ENCODE measurements around the gene FRMD7. TPM values are rescaled to one million over a fixed set of nuclear protein-coding genes. Genes with fewer than 3 reads are reported as not detected.
"Not testable (repeated sequence)": the region's sequence is repeated elsewhere in the genome, so short reads cannot be mapped to it uniquely, and the experiment has no call there.

FRMD7 gene
- polyA plus RNA-seq, 1 donor from 2014 or later, result 0.54 TPM

GRCh38 chrX:132101206-132101605 is 26.6 kb downstream of the FRMD7 start:
- no peak overlapping the region for H2AFZ ChIP-seq (ENCODE audit: low read depth, low read length)
- H3K9me2 ChIP-seq (ENCODE audit: insufficient read depth, low read length), result no peaks in the 10 kb centered on the region
- H3K27me3 ChIP-seq (ENCODE audit: insufficient read depth, low read depth, low read length), result no peaks in the 10 kb centered on the region
- no peak overlapping the region for H3K9ac ChIP-seq (ENCODE audit: low read length)
- H3K27ac ChIP-seq (ENCODE audit: low read length), result no peak overlapping the region
- TF ChIP-seq EZH2 (IDR thresholded peaks at IDR 0.05; ENCODE audit: borderline replicate concordance, insufficient read depth, low read length, poor library complexity, severe bottlenecking) (no peak), TAF1 (IDR thresholded peaks at IDR 0.05; ENCODE audit: low read depth) (no peak), MXI1 (conservative IDR thresholded peaks at IDR 0.05; ENCODE audit: poor library complexity, severe bottlenecking) (no peak), EP300 (conservative IDR thresholded peaks at IDR 0.05; ENCODE audit: poor library complexity, severe bottlenecking) (no peak), SMC3 (conservative IDR thresholded peaks at IDR 0.05; ENCODE audit: poor library complexity) (no peak), POLR2AphosphoS5 (IDR thresholded peaks at IDR 0.05) (no peak), CTCF (IDR thresholded peaks at IDR 0.05; ENCODE audit: poor library complexity, severe bottlenecking) (no peak), RAD21 (conservative IDR thresholded peaks at IDR 0.05) (no peak)
- TF ChIP-seq, protein P1, sequence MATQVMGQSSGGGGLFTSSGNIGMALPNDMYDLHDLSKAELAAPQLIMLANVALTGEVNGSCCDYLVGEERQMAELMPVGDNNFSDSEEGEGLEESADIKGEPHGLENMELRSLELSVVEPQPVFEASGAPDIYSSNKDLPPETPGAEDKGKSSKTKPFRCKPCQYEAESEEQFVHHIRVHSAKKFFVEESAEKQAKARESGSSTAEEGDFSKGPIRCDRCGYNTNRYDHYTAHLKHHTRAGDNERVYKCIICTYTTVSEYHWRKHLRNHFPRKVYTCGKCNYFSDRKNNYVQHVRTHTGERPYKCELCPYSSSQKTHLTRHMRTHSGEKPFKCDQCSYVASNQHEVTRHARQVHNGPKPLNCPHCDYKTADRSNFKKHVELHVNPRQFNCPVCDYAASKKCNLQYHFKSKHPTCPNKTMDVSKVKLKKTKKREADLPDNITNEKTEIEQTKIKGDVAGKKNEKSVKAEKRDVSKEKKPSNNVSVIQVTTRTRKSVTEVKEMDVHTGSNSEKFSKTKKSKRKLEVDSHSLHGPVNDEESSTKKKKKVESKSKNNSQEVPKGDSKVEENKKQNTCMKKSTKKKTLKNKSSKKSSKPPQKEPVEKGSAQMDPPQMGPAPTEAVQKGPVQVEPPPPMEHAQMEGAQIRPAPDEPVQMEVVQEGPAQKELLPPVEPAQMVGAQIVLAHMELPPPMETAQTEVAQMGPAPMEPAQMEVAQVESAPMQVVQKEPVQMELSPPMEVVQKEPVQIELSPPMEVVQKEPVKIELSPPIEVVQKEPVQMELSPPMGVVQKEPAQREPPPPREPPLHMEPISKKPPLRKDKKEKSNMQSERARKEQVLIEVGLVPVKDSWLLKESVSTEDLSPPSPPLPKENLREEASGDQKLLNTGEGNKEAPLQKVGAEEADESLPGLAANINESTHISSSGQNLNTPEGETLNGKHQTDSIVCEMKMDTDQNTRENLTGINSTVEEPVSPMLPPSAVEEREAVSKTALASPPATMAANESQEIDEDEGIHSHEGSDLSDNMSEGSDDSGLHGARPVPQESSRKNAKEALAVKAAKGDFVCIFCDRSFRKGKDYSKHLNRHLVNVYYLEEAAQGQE (IDR thresholded peaks at IDR 0.05; ENCODE audit: borderline replicate concordance), result no peak
- H3F3A ChIP-seq (ENCODE audit: insufficient read depth, low read length, poor library complexity, severe bottlenecking), result no peaks in the 10 kb centered on the region
- no peaks in the 10 kb centered on the region for H3K79me2 ChIP-seq (replicated peaks; ENCODE audit: insufficient read depth, low read length)
- no peaks in the 10 kb centered on the region for H3K9me3 ChIP-seq (ENCODE audit: low read length)
- H3K4me2 ChIP-seq (ENCODE audit: low read length), result no peak overlapping the region
- H3K4me3 ChIP-seq (ENCODE audit: low read length), result no peak overlapping the region
- no peaks in the 10 kb centered on the region for H4K20me1 ChIP-seq (ENCODE audit: insufficient read depth)
- no peaks in the 10 kb centered on the region for H3K36me3 ChIP-seq (ENCODE audit: insufficient read depth, low read length)

GRCh38 chrX:132098704-132099103 is 29.1 kb downstream of the FRMD7 start:
- H3K9me3 ChIP-seq (ENCODE audit: low read length); H4K20me1 ChIP-seq (ENCODE audit: insufficient read depth); H3K4me3 ChIP-seq (ENCODE audit: low read length); H3K27ac ChIP-seq (ENCODE audit: low read length); H3K27me3 ChIP-seq (ENCODE audit: insufficient read depth, low read depth, low read length); H3K9me2 ChIP-seq (ENCODE audit: insufficient read depth, low read length); H3F3A ChIP-seq (ENCODE audit: insufficient read depth, low read length, poor library complexity, severe bottlenecking); H3K4me2 ChIP-seq (ENCODE audit: low read length); H2AFZ ChIP-seq (ENCODE audit: low read depth, low read length); H3K79me2 ChIP-seq (replicated peaks; ENCODE audit: insufficient read depth, low read length); H3K9ac ChIP-seq (ENCODE audit: low read length); H3K36me3 ChIP-seq (ENCODE audit: insufficient read depth, low read length): not testable (repeated sequence)

DNA sequence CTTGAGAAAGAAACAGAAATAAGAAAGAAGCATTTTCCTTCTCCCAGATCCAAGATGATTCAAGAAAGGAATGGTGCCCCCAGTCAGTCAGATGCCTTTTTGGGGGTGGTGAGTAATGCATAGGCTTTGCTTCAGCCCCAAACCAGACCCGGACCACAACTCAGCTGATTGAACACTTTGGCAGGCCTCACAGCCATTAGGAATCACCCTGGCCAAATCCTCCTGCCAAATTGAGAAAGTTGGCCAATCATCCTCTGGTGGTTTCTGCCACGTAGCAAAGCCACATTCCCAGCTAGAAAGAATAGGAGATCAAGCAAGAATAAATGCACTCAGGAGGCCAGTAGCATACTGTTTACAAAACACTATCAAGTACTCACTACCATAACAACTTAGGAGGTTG is 33.7 kb downstream of the FRMD7 start:
- Histone ChIP-seq H4K20me1 (ENCODE audit: insufficient read depth) (no peaks in the 10 kb centered on the region), H3K9ac (ENCODE audit: low read length) (no peak overlapping the region), H3F3A (ENCODE audit: insufficient read depth, low read length, poor library complexity, severe bottlenecking) (no peaks in the 10 kb centered on the region), H3K9me3 (ENCODE audit: low read length) (no peaks in the 10 kb centered on the region), H3K27ac (ENCODE audit: low read length) (no peak overlapping the region), H3K27me3 (ENCODE audit: insufficient read depth, low read depth, low read length) (no peaks in the 10 kb centered on the region), H3K36me3 (ENCODE audit: insufficient read depth, low read length) (no peaks in the 10 kb centered on the region), H3K9me2 (ENCODE audit: insufficient read depth, low read length) (no peaks in the 10 kb centered on the region), H3K4me2 (ENCODE audit: low read length) (no peak overlapping the region), H2AFZ (ENCODE audit: low read depth, low read length) (no peak overlapping the region), H3K4me3 (ENCODE audit: low read length) (no peak overlapping the region), H3K79me2 (replicated peaks; ENCODE audit: insufficient read depth, low read length) (no peaks in the 10 kb centered on the region)
- TF ChIP-seq CTCF (IDR thresholded peaks at IDR 0.05; ENCODE audit: poor library complexity, severe bottlenecking), result no peak
- TF ChIP-seq EP300 (conservative IDR thresholded peaks at IDR 0.05; ENCODE audit: poor library complexity, severe bottlenecking), result no peak
- TF ChIP-seq, protein P1 (IDR thresholded peaks at IDR 0.05; ENCODE audit: borderline replicate concordance), result no peak
- TF ChIP-seq MXI1 (conservative IDR thresholded peaks at IDR 0.05; ENCODE audit: poor library complexity, severe bottlenecking), result no peak
- no peak for TF ChIP-seq SMC3 (conservative IDR thresholded peaks at IDR 0.05; ENCODE audit: poor library complexity)
- no peak for TF ChIP-seq EZH2 (IDR thresholded peaks at IDR 0.05; ENCODE audit: borderline replicate concordance, insufficient read depth, low read length, poor library complexity, severe bottlenecking)
- no peak for TF ChIP-seq TAF1 (IDR thresholded peaks at IDR 0.05; ENCODE audit: low read depth)
- TF ChIP-seq RAD21 (conservative IDR thresholded peaks at IDR 0.05), result no peak
- TF ChIP-seq POLR2AphosphoS5 (IDR thresholded peaks at IDR 0.05), result no peak
